ENCODE data around the gene BLM.

Gene BLM

GRCh38 chr15:90829942-90830440 lies 112.8 kb downstream of the BLM start:
- no peak for TF ChIP-seq CTCF (IDR thresholded peaks at IDR 0.05; ENCODE audit: borderline replicate concordance, control extremely low read depth, extremely low read depth, insufficient read depth, missing control alignments)

GRCh38 chr15:90834626-90835025 lies 117.5 kb downstream of the BLM start:
- TF ChIP-seq CTCF (IDR thresholded peaks at IDR 0.05; ENCODE audit: borderline replicate concordance, control extremely low read depth, extremely low read depth, insufficient read depth, missing control alignments) = no peak
- DNase-seq (ENCODE audit: low spot score) = no peak
- in situ Hi-C loops (cut with MboI; ENCODE audit: low sequenced_read_pairs, unreplicated experiment) = no loop called here

More at GRCh38 chr15:90829942-90830440, 112.8 kb downstream of the BLM start:
- in situ Hi-C loops (cut with MboI; ENCODE audit: low sequenced_read_pairs, unreplicated experiment) = no loop called here
- DNase-seq (ENCODE audit: low spot score) = peak; percentile 71

GRCh38 chr15:90836296-90836871 lies 119.2 kb downstream of the BLM start:
- in situ Hi-C loops (cut with MboI; ENCODE audit: low sequenced_read_pairs, unreplicated experiment) = no loop called here
- DNase-seq (ENCODE audit: low spot score) = no peak
- TF ChIP-seq CTCF (IDR thresholded peaks at IDR 0.05; ENCODE audit: borderline replicate concordance, control extremely low read depth, extremely low read depth, insufficient read depth, missing control alignments) = no peak

GRCh38 chr15:90837094-90837493 lies 119.9 kb downstream of the BLM start:
- in situ Hi-C loops (cut with MboI; ENCODE audit: low sequenced_read_pairs, unreplicated experiment) = no loop called here
- no peak for TF ChIP-seq CTCF (IDR thresholded peaks at IDR 0.05; ENCODE audit: borderline replicate concordance, control extremely low read depth, extremely low read depth, insufficient read depth, missing control alignments)
- no peak for DNase-seq (ENCODE audit: low spot score)

- DNase-seq (ENCODE audit: low spot score) = no peak
- in situ Hi-C loops (cut with MboI; ENCODE audit: low sequenced_read_pairs, unreplicated experiment) = no loop called here
- TF ChIP-seq CTCF (IDR thresholded peaks at IDR 0.05; ENCODE audit: borderline replicate concordance, control extremely low read depth, extremely low read depth, insufficient read depth, missing control alignments) = no peak
These were observed 121.0 kb downstream of the BLM start for GRCh38 chr15:90838139-90838538.

- in situ Hi-C loops (cut with MboI; ENCODE audit: low sequenced_read_pairs, unreplicated experiment) = no loop called here
- no peak for TF ChIP-seq CTCF (IDR thresholded peaks at IDR 0.05; ENCODE audit: borderline replicate concordance, control extremely low read depth, extremely low read depth, insufficient read depth, missing control alignments)
These were observed 121.4 kb downstream of the BLM start for GRCh38 chr15:90838544-90838943.

More at GRCh38 chr15:90838544-90838943, 121.4 kb downstream of the BLM start:
- no peak for DNase-seq (ENCODE audit: low spot score)
